Stomach smooth muscle (tissue), 2 donors: ENCODE measurements around the gene ELAC2.

Source experiments
- H3K27ac ChIP-seq: one replicate; pipeline ENCODE4 v1.7.0; 2013; ENCODE audit warnings: mild to moderate bottlenecking, low read length, inconsistent platforms
- H3K27me3 ChIP-seq, 2 donors: one replicate each; pipeline ENCODE4 v1.7.0; 2013; ENCODE audit warnings: low read length in 2 of 2; ENCODE audit not compliant: insufficient read depth in 2 of 2, control insufficient read depth in 1 of 2
- H3K36me3 ChIP-seq, 2 donors: one replicate each; pipeline ENCODE4 v1.7.0; 2013; ENCODE audit warnings: low read length in 2 of 2; ENCODE audit not compliant: control insufficient read depth in 2 of 2, insufficient read depth in 2 of 2
- H3K4me1 ChIP-seq: one replicate; pipeline ENCODE4 v1.7.0; 2013; ENCODE audit warnings: low read length; ENCODE audit not compliant: control insufficient read depth, insufficient read depth
- H3K4me3 ChIP-seq, 2 donors: one replicate each; pipeline ENCODE4 v1.7.0; 2013; ENCODE audit warnings: low read length in 2 of 2
- H3K9ac ChIP-seq, 2 donors: one replicate each; pipeline ENCODE4 v1.7.0; 2013; ENCODE audit warnings: low read length in 2 of 2, mild to moderate bottlenecking in 1 of 2
- H3K9me3 ChIP-seq, 2 donors: one replicate each; pipeline ENCODE4 v1.7.0; 2013; ENCODE audit warnings: low read length in 2 of 2; ENCODE audit not compliant: control insufficient read depth in 2 of 2
- donor health status: healthy.
- donor health status: Pancreatic carcinoma.

Gene ELAC2

DNA sequence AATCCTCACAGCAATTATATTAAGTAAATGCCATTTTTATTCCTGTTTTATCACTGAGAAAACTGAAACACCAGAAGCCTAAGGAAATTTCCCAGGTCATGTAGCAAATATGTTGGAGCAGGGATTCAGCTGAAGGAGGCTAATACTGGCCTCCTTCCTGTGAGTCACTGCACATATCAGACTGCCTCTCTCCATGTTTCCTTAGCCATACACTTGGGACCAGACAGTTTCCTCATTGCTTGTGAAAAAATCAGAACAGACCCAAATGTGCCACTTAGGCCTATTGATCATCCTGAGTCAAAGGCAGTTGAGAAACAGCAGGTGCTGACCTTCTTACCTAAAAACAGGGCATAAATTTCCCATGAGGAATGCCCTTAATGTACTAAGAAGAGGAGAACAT, 18.9 kb upstream of the ELAC2 start:
- no peaks in the 10 kb centered on the region for H3K27me3 ChIP-seq
- H3K36me3 ChIP-seq = no peaks in the 10 kb centered on the region
- no peak overlapping the region for H3K27ac ChIP-seq
- H3K9ac ChIP-seq = no peak overlapping the region
- H3K4me3 ChIP-seq = no peak overlapping the region
- no peaks in the 10 kb centered on the region for H3K4me1 ChIP-seq
- peaks cover 3 to 9% of the 10 kb centered on the region in 2 donors for H3K9me3 ChIP-seq

DNA sequence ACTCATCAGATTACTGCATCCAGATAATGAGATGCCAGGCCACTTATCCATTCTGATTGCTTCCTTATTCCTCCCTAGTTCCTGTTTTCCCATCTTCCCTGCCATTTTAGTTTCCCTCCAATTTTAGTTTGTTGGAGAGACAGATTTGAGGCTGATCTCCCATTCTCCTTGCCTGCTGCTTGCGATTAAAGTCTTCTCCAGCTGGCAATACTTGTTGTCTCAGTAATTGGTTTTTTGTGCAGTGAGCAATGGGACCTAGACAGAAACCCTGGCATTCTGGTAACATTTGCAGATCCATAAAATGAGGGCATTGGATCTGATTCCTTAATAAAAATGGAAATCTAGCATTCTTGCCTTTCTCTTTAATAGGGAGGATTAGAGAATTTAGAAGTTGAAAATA, 17.6 kb upstream of the ELAC2 start:
- H3K9ac ChIP-seq = no peak overlapping the region
- H3K27me3 ChIP-seq = no peaks in the 10 kb centered on the region
- H3K9me3 ChIP-seq = peaks cover 3 to 9% of the 10 kb centered on the region in 2 donors
- H3K4me1 ChIP-seq = no peaks in the 10 kb centered on the region
- no peak overlapping the region for H3K27ac ChIP-seq
- H3K36me3 ChIP-seq = no peaks in the 10 kb centered on the region
- H3K4me3 ChIP-seq = no peak overlapping the region

DNA sequence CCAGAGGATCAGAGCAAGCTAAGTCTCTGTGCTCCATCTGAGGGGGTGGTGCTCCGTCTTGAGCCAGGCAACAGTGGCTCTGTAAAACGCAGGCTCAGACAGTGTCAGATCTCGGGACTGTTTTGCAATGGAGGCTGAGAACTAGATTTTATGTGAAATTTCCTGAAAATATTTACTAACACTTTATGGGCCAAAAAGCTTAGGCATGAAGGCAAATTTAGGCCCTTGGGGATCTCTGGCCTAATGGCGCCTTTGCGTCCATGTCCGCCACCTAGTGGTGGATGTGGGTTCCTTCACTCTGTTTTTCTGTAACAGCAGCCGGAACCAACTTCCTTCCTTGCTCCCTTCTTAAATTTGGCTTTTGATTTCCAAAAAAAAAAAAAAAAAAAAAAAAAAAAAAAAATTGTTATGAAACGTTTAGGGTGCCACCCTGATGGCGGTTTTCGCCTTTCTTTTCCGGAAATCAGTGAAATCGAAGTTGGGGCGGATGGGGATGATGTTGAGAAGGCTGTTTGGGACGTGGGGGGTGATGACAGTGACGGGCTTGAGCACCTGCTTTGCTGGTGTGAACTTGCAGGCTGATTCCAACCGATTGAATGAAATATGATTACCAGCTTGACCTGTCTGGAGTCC, 14.0 kb upstream of the ELAC2 start:
- Histone ChIP-seq H3K4me3 (no peak overlapping the region), H3K4me1 (no peaks in the 10 kb centered on the region), H3K27me3 (peaks cover 0 to 2% of the 10 kb centered on the region in 2 donors), H3K9me3 (peaks cover 3 to 8% of the 10 kb centered on the region in 2 donors), H3K9ac (no peak overlapping the region), H3K27ac (no peak overlapping the region), H3K36me3 (no peaks in the 10 kb centered on the region)

DNA sequence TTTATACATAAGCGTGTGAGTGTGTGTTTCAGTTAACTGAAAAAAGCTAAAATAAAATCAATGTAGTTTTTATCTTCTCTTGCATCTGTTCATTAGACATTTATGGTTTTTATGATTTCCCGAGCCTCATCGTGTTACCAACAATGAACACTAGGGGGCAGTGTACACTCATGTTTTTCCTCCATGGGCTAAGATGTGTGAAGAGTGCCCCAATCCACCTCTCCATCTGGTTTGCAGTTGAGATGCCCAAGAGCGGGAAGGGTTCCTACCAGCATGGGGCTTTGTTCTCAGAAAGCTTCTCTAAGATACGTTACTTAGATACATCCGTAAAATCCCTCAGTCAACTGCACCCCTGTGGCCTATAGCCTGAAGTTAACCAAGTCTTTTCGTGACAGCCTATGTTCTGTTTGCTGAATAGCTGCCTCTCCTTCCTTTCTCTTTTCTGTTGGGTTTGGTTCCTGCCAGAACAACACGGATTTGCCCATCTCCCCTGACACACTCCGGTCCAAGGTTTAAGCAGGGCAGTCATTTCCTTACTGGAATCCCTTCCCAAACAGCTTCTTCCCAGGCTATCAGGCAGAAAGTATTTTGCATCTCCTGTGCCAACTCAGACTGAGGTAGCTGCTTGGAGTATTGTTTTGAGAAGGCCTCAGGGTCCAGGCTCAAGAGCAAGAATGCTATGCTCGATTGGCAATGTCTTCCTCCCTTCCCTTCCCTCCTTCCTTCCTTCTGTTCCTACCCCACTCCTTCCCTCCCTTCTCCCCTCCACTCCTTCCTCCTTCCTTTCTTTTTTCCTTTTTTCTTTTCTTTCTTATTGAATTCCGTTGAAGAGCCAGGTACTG, 12.9 kb upstream of the ELAC2 start:
- Histone ChIP-seq H3K36me3 (no peaks in the 10 kb centered on the region), H3K4me1 (no peaks in the 10 kb centered on the region), H3K27me3 (peaks cover 0 to 2% of the 10 kb centered on the region in 2 donors), H3K27ac (no peak overlapping the region), H3K9ac (no peak overlapping the region), H3K9me3 (no peaks in the 10 kb centered on the region), H3K4me3 (no peak overlapping the region)

GRCh38 chr17:13030056-13030455, 12.2 kb upstream of the ELAC2 start:
- Histone ChIP-seq H3K4me1 (no peaks in the 10 kb centered on the region), H3K36me3 (no peaks in the 10 kb centered on the region), H3K9me3 (no peaks in the 10 kb centered on the region), H3K4me3 (no peak overlapping the region), H3K9ac (no peak overlapping the region), H3K27ac (no peak overlapping the region), H3K27me3 (peaks cover 0 to 2% of the 10 kb centered on the region in 2 donors)

GRCh38 chr17:13029340-13029739, 11.5 kb upstream of the ELAC2 start:
- H3K9ac ChIP-seq = no peak overlapping the region
- no peaks in the 10 kb centered on the region for H3K9me3 ChIP-seq
- H3K4me3 ChIP-seq = no peak overlapping the region
- peaks cover 3% of the 10 kb centered on the region for H3K4me1 ChIP-seq
- H3K36me3 ChIP-seq = no peaks in the 10 kb centered on the region
- H3K27me3 ChIP-seq = peaks cover 0 to 2% of the 10 kb centered on the region in 2 donors
- no peak overlapping the region for H3K27ac ChIP-seq

DNA sequence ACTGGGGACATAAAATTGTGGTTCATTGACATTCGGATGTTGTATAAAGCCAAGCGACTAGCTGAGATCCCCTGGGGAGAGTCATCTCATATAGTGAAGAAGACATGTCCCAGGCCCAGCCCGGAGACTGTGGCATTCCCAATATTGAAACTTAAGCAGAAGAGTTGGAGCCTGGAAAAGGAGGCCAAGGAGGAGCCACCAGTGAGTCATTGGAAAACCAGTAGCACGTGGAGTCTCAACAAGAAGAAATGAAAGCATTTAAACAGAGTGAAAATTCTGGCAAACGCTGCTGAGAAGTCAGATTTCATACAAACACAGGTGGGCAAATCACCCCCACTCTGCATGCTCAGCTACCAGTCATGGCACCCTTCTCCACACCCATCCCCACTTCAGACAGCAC, 9.4 kb upstream of the ELAC2 start:
- no peak overlapping the region for H3K27ac ChIP-seq
- H3K9me3 ChIP-seq = no peaks in the 10 kb centered on the region
- H3K4me3 ChIP-seq = no peak overlapping the region
- peaks cover 0 to 2% of the 10 kb centered on the region in 2 donors for H3K27me3 ChIP-seq
- no peaks in the 10 kb centered on the region for H3K36me3 ChIP-seq
- peaks cover 6% of the 10 kb centered on the region for H3K4me1 ChIP-seq
- no peak overlapping the region for H3K9ac ChIP-seq

DNA sequence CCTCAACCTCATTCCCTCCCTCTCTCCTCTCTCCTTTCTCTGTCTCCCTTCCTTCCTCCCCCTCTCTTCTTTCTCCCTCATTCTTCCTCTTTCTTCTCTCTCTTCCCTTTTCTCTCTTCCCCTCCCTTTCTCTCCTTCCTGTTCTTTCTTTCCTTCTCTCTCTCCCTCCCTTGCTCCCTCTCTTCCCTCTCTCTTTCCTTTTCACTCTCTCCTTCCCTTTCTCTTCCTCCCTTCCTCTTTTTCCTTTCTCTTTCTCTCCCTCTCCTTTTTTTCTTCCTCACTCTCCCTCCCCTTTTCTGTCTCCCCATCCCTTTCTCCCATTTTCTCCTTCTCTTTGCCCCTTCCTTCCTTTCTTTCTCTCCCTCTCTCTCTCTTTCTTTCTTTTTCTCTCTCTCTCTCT, 7.9 kb upstream of the ELAC2 start:
- H3K9me3 ChIP-seq = no peaks in the 10 kb centered on the region
- H3K4me3 ChIP-seq = no peak overlapping the region
- H3K9ac ChIP-seq = no peak overlapping the region
- H3K4me1 ChIP-seq = peaks cover 6% of the 10 kb centered on the region
- no peaks in the 10 kb centered on the region for H3K36me3 ChIP-seq
- peaks cover 0 to 2% of the 10 kb centered on the region in 2 donors for H3K27me3 ChIP-seq
- no peak overlapping the region for H3K27ac ChIP-seq

DNA sequence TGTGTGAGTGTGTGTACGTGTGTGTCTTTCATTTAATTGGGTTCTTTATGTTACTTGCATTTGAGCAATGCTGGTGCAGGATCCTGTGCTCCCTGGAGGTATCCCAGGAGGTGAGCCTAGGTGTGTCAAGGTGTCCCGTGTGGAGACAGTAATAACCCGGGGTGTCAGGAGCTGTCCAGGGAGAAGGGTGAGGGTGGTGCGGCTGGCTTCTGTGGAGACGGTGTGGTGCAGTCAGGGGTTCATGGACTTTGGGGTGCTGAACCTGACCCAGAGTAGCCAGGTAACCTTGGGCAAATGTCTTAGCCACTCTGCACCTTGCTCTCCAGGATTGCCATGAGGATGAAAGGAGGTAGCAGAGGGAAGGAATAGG, 7.4 kb upstream of the ELAC2 start:
- H3K9me3 ChIP-seq = no peaks in the 10 kb centered on the region
- peaks cover 0 to 2% of the 10 kb centered on the region in 2 donors for H3K27me3 ChIP-seq
- H3K4me1 ChIP-seq = peaks cover 6% of the 10 kb centered on the region
- H3K4me3 ChIP-seq = no peak overlapping the region
- no peaks in the 10 kb centered on the region for H3K36me3 ChIP-seq
- H3K27ac ChIP-seq = no peak overlapping the region
- H3K9ac ChIP-seq = no peak overlapping the region

GRCh38 chr17:13024526-13025257, 6.9 kb upstream of the ELAC2 start:
- peaks cover 6% of the 10 kb centered on the region for H3K4me1 ChIP-seq
- H3K4me3 ChIP-seq = peak overlapping the region; percentile 12 to 58
- no peak overlapping the region for H3K9ac ChIP-seq
- no peaks in the 10 kb centered on the region for H3K36me3 ChIP-seq
- no peak overlapping the region for H3K27ac ChIP-seq
- H3K9me3 ChIP-seq = no peaks in the 10 kb centered on the region
- peaks cover 0 to 2% of the 10 kb centered on the region in 2 donors for H3K27me3 ChIP-seq
